ENCODE measurements around the gene BUB3. TPM values are rescaled to one million over a fixed set of nuclear protein-coding genes. Genes with fewer than 3 reads are reported as not detected.

Gene BUB3
- total and polyA plus RNA-seq, 8 donors: 33.4 to 160 (median 62.4) TPM

- H3K4me1 ChIP-seq: peaks cover 45 to 65% (median 58%) of the 10 kb centered on the region in 4 donors
- peaks cover 85 to 100% (median 100%) of the 10 kb centered on the region in 3 donors for H3K27me3 ChIP-seq
- H3K36me3 ChIP-seq: no peaks in the 10 kb centered on the region
- H3K9me3 ChIP-seq: peaks cover 0 to 4% (median 0%) of the 10 kb centered on the region in 4 donors
- no peak overlapping the region for H3K27ac ChIP-seq
- peak; percentile 58 to 83 for DNase-seq
- TF ChIP-seq CTCF (IDR thresholded peaks at IDR 0.05) (no peak), EP300 (IDR thresholded peaks at IDR 0.05) (no peak), POLR2AphosphoS5 (IDR thresholded peaks at IDR 0.05) (peak in 1 of 3 donors; percentile 15)
- H3K4me3 ChIP-seq: peak overlapping the region in 1 of 4 donors; percentile 13
- intact Hi-C loops (cut with DNase I; ENCODE audit: low total_unique reads): no loop called here
- WGBS, 5 donors: 3 to 5% (median 4%) methylated on average over 24 to 32 of the region's 32 CpGs
These were observed 14.6 kb upstream of the BUB3 start for GRCh38 chr10:123139521-123140163.

- no peaks in the 10 kb centered on the region for H3K36me3 ChIP-seq
- TF ChIP-seq POLR2AphosphoS5 (IDR thresholded peaks at IDR 0.05): no peak
- no peak for TF ChIP-seq POLR2A (IDR thresholded peaks at IDR 0.05)
- TF ChIP-seq CTCF (IDR thresholded peaks at IDR 0.05): no peak
- TF ChIP-seq EP300 (IDR thresholded peaks at IDR 0.05): no peak
- peaks cover 85 to 100% (median 100%) of the 10 kb centered on the region in 3 donors for H3K27me3 ChIP-seq
- H3K9me3 ChIP-seq: no peaks in the 10 kb centered on the region
- 3 to 5% (median 5%) methylated on average over 36 to 43 of the region's 43 CpGs for WGBS, 5 donors
- peak in 1 of 2 donors; percentile 37 for DNase-seq
- no peak overlapping the region for H3K27ac ChIP-seq
- peaks cover 38 to 61% (median 51%) of the 10 kb centered on the region in 4 donors for H3K4me1 ChIP-seq
- H3K4me3 ChIP-seq: peak overlapping the region in 1 of 4 donors; percentile 13
- intact Hi-C loops (cut with DNase I; ENCODE audit: low total_unique reads): no loop called here
These were observed 13.8 kb upstream of the BUB3 start for GRCh38 chr10:123140164-123140982.

GRCh38 chr10:123140983-123141390, 13.2 kb upstream of the BUB3 start:
- H3K27me3 ChIP-seq: peaks cover 85 to 100% (median 100%) of the 10 kb centered on the region in 3 donors
- no peaks in the 10 kb centered on the region for H3K36me3 ChIP-seq
- no peak for DNase-seq
- TF ChIP-seq CTCF (IDR thresholded peaks at IDR 0.05) (no peak), POLR2AphosphoS5 (IDR thresholded peaks at IDR 0.05) (no peak), POLR2A (IDR thresholded peaks at IDR 0.05) (no peak), EP300 (IDR thresholded peaks at IDR 0.05) (no peak)
- peaks cover 32 to 61% (median 48%) of the 10 kb centered on the region in 4 donors for H3K4me1 ChIP-seq
- intact Hi-C loops (cut with DNase I; ENCODE audit: low total_unique reads): no loop called here
- WGBS, 5 donors: 4 to 15% (median 7%) methylated on average over 6 of the region's 6 CpGs
- no peak overlapping the region for H3K4me3 ChIP-seq
- no peaks in the 10 kb centered on the region for H3K9me3 ChIP-seq
- H3K27ac ChIP-seq: no peak overlapping the region

- Histone ChIP-seq H3K27ac (no peak overlapping the region), H3K4me1 (peaks cover 21 to 61% (median 44%) of the 10 kb centered on the region in 4 donors), H3K9me3 (no peaks in the 10 kb centered on the region), H3K4me3 (peak overlapping the region in 1 of 4 donors; percentile 8), H3K36me3 (no peaks in the 10 kb centered on the region), H3K27me3 (peaks cover 85 to 100% (median 100%) of the 10 kb centered on the region in 3 donors)
- intact Hi-C loops (cut with DNase I; ENCODE audit: low total_unique reads): no loop called here
- TF ChIP-seq CTCF (IDR thresholded peaks at IDR 0.05) (no peak), POLR2A (IDR thresholded peaks at IDR 0.05) (no peak), POLR2AphosphoS5 (IDR thresholded peaks at IDR 0.05) (no peak), EP300 (IDR thresholded peaks at IDR 0.05) (no peak)
- no peak for DNase-seq
- WGBS, 5 donors: 5 to 10% (median 8%) methylated on average over 28 to 38 of the region's 38 CpGs
These were observed 12.2 kb upstream of the BUB3 start for GRCh38 chr10:123141791-123142700.

Measured in stomach (tissue), 9 donors.